Measurements from ENCODE around the gene USP34.

GRCh38 chr2:61288070-61288841, 182.6 kb downstream of the USP34 start:
- TF ChIP-seq EZH2 (optimal IDR thresholded peaks at IDR 0.05; ENCODE audit: low read depth, low read length) (no peak), CTCF (IDR thresholded peaks at IDR 0.05; ENCODE audit: low read length) (no peak)

Measured in MM.1S (cell line).